Activated naive CD4-positive, alpha-beta T cell treated with anti-CD3 and anti-CD28 coated beads, Interleukin-2, amount 50 U/mL, for 16 hours (primary cell): ENCODE data around the gene MFSD6L.

Source experiments
- DNase-seq: peaks from one replicate; pipeline ENCODE4 v3.0.0-alpha.2; 2020

Gene MFSD6L

GRCh38 chr17:8791248-8791909 is 7.8 kb downstream of the MFSD6L start:
- no peak for DNase-seq

DNA sequence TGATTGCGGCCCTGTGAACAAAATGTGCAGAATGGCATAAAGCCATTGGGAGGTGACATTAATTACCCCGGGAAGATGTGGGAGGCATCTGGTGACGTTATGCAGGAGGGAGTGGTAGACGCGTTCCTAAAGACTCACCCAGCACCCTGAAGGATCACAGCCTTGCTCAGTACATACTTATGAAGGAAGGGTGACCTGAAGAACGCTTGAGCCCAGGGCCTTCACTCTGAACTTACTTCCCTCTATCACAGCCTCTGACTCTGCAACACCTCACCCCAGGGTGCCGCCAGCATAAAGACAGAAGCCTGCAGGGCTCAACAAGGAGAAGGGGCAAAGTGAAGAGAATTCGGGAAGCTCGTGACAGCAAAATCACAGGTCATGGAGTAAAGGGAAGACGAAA is 9.4 kb downstream of the MFSD6L start:
- DNase-seq: no peak

GRCh38 chr17:8788998-8789397 is 10.2 kb downstream of the MFSD6L start:
- no peak for DNase-seq

GRCh38 chr17:8785547-8786413 is 13.4 kb downstream of the MFSD6L start:
- DNase-seq: peak; percentile 61

DNA sequence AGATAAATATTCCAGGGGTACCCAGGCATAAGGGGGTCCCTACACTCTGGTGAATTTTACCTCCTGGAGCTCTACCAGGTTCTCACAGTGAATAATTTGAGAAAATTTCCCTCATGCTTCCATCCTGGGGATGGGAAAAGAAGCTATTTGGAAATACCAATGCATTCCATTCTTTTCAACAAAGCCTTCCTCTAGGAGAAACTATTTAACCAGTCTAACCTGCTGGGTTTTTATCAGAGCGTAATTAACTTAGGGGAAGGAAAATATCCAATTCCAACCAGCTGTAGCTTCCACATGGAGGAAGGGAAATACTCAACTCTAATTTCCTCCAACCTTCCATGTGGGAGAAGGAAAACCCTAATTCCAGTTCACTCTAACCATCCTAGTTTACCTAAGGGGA is 17.0 kb downstream of the MFSD6L start:
- no peak for DNase-seq

- DNase-seq: no peak
These were observed 17.4 kb downstream of the MFSD6L start for GRCh38 chr17:8781776-8782175.

- no peak for DNase-seq
These were observed 22.3 kb downstream of the MFSD6L start for GRCh38 chr17:8776881-8777280.

DNA sequence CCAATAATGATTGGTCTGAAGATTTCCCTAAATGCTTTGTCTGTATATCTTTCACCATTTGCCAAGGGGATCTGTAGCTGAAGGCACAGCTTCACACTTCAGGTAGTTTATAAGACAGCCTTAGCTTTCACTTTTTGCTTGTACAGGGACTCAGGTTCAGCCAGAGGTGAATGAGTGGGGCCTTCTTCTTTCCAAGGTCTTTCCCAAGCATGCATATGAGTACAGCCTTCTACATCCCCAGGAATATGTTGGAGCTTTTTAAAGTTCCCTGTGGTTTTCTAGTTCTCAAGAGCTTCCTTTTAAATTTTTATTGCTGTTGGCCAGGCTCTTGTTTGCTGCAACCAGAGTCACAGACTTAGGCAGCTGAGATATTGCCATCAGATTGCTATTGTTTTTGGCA is 22.9 kb downstream of the MFSD6L start:
- no peak for DNase-seq

DNA sequence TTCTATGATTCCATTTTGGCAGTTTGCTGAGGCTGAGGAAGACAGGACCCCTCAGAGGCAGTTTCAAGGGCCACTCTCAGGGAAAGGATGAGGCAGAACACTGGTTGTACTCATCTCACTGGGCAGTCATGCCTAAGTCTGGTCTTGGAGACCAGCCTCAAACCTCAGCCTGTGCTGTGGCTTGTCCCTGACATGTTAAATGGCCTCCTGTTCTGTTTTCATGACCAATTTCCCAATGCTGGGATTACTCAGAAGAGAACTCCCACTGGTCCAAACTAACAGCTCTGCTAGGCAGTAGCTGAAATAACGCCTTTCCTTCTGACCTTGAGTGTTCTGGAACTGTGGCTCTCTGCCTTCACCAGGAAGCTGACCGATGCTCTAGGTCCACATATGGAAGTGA is 32.4 kb downstream of the MFSD6L start:
- DNase-seq: no peak

- no peak for DNase-seq
These were observed 37.2 kb downstream of the MFSD6L start for GRCh38 chr17:8762012-8762411.

GRCh38 chr17:8758137-8758596 is 41.0 kb downstream of the MFSD6L start, which contains the start of gene SPDYE4:
SPDYE4 (minus strand) TSS chr17:8758546; CDS start chr17:8758382, 164 bp downstream.
- DNase-seq: no peak

GRCh38 chr17:8757189-8757588 is 42.0 kb downstream of the MFSD6L start:
- DNase-seq: no peak

DNA sequence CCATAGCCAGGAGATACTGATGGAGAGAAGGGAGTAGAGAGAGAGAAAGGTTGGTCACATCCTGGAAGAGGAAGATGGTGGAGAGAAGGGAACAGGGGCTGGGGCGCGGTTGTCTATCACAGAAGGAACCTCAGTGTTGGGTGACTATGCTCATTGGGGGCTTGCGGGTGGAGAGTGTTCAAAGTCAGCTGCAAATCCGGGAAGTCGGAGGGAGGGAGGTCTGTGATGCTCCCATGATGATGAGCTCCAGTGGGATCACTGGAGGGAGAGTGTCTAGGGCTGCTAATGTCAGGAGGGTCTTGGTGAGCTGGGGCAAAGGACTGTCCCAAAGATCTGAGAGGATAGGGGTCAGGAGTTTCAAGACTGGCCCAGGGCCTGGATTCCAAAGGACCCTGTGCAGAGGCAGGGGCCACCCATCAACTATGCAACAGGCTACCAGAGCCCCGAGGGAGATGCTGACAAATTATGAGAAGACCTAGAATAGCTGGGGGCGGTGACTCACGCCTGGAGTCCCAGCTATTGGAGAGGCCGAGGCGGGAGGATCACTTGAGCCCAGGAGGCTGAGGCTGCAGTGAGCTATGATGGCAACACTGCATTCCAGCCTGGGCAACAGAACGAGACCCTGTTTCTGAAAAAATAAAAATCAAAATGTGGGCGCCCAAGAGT is 43.4 kb downstream of the MFSD6L start:
- DNase-seq: no peak

DNA sequence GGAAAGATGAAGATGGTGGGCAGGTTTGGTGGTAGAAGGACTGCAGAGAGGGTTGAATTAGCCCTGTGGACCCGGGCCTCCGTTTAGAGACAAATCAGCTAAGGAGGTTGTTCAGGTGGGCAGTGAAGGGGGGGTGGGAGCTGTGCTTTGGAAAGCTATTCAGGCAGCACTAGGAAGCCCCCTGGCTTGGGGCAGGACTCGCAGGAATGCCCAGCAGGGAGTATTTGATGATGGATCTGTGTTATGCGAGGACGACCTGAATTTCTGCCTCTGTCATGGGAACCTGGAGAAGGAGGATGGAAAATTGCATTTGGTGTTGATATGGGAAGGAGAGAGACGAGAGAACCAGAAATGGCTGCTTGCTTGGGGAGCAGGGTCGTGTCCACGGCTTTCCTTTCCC is 44.3 kb downstream of the MFSD6L start:
- no peak for DNase-seq

- DNase-seq: no peak
These were observed 45.2 kb downstream of the MFSD6L start for GRCh38 chr17:8753976-8754440.

DNA sequence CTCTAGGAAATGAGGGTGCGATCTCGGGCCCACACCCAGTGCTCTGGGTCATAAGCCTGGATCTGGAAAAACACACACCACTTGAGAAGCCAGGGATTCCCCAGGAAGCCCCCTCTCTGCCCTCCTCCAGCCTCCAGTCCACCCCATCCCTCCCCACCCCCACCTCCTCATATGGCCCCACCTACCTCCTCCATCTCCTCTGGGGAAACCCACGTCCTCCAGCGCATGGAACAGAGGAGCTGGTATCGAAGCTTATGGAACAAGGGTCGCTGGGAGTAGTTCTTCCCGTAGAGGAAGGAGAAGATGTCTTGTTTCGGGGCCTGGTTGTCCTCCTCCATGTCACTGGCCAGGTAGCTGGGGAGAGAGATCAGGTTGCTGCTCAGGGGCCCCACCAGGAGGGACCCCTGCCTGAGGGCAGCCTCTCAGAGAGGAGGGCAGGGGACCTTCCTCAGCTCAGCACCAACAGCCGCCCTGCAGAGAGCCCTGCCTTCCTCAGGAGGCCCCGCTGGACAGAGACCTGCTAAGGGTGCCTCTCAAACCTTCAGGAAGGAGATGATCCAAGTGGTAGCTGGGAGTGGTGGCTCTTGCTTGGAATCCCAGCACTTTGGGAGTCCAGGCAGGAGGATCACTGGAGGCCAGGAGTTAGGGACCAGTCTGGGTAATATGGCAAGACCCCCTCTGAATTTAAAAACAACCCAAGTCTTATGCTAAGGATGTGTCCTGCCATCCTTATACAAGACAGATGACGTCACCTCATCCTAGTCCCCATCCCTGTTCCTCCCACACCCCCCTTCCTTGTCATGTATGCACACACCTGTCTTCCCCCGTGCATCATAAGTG is 45.8 kb downstream of the MFSD6L start:
- DNase-seq: no peak

DNA sequence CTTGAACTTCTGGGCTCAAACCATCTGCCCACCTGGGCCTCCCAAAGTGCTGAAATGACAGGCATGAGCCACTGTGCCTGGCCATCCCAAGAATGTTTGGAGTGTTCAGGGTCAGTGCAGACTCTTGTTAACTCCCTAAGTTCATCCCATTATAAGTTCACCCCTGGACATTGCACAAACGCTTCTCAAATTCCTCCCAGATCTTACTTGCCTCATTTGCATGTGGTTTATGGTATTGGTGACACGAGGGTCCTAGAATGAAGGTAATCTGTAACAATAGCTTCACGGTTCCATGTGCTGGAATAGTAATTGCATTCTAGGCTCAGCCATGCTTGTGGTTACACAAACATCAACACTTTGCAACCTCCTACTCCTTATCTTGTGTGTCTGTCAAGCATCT is 49.5 kb downstream of the MFSD6L start:
- DNase-seq: no peak

- no peak for DNase-seq
These were observed 51.4 kb downstream of the MFSD6L start for GRCh38 chr17:8747742-8748141.
